Bronchial smooth muscle cell (primary cell): ENCODE results near the gene SPATA18. TPM values are rescaled to one million over a fixed set of nuclear protein-coding genes. Genes with fewer than 3 reads are reported as not detected.

Source experiments
- total RNA-seq: library from RNA; depleted of rRNA; stranded (reverse); fragments of >200 nt; gene quantifications from 2 replicates; pipeline ENCODE4 v1.2.1, GENCODE V29; 2014

SPATA18 gene, protein sequence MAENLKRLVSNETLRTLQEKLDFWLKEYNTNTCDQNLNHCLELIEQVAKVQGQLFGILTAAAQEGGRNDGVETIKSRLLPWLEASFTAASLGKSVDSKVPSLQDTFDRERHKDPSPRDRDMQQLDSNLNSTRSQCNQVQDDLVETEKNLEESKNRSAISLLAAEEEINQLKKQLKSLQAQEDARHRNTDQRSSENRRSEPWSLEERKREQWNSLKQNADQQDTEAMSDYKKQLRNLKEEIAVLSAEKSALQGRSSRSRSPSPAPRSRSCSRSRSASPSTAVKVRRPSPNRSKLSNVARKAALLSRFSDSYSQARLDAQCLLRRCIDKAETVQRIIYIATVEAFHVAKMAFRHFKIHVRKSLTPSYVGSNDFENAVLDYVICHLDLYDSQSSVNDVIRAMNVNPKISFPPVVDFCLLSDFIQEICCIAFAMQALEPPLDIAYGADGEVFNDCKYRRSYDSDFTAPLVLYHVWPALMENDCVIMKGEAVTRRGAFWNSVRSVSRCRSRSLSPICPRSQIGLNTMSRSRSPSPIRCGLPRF
- 17.7 and 22.2 TPM in 2 replicates for total RNA-seq

DNA sequence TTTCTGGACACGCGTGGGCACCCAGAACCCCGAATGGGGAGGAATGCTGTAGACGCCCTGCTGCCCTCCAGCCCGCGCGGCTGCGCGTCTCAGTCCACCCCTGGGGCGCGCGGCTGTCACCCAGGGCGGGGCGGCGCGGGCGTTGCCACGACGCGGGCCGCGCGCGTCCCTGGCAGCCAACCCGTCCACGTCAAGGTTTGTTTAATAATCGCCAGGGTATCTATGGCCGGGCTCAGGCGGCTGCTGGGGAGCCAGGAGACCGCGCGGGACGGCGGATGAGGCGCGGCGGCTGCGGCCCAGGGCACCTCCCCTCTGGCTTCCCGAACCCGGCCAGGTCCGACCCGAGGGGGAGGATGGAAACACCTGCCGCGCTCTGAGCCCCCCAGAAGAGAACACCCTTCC, at the start of gene SPATA18:
SPATA18 (plus strand) TSS at position 92 of the 402 bp plus-strand sequence. CDS start 401 bp downstream, outside the sequence.

DNA sequence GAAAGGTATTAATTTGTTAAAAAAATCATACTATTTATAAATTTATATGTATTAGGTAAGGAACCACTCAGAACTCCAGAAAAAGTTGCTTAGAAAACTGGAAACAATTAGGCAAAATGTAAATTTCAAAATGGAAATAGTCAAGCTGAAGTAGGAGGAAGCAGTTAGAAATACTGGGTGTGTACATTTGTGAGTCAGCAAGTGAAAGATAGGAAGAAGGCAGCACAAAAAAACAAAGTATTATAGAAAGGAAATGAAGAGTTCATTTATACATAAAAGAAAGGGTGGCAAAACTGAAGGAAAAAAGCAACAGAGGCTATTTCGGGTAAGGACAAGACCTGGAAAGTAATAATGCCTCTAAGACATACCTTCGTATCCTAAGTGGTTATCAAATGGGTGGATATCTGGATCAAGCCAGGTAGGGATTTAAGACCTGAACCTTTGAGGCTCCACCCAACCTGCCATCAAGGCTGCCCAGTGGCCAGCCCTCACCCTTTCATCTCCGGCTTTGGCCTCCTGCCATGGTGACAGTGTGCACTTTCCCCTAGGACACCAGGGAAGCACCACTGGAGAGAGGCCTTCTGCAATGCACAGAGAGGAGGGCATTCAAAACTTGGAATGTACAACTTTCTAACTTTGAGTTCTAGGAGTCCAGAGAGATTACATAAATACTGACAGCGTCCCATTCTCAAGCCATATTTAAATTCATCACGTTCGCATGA, 31.0 kb upstream of the SPATA18 start, which contains the start of gene LRRC66:
LRRC66 (minus strand) TSS at position 428 of the 722 bp plus-strand sequence. CDS start 2,750 bp downstream, outside the sequence.

DNA sequence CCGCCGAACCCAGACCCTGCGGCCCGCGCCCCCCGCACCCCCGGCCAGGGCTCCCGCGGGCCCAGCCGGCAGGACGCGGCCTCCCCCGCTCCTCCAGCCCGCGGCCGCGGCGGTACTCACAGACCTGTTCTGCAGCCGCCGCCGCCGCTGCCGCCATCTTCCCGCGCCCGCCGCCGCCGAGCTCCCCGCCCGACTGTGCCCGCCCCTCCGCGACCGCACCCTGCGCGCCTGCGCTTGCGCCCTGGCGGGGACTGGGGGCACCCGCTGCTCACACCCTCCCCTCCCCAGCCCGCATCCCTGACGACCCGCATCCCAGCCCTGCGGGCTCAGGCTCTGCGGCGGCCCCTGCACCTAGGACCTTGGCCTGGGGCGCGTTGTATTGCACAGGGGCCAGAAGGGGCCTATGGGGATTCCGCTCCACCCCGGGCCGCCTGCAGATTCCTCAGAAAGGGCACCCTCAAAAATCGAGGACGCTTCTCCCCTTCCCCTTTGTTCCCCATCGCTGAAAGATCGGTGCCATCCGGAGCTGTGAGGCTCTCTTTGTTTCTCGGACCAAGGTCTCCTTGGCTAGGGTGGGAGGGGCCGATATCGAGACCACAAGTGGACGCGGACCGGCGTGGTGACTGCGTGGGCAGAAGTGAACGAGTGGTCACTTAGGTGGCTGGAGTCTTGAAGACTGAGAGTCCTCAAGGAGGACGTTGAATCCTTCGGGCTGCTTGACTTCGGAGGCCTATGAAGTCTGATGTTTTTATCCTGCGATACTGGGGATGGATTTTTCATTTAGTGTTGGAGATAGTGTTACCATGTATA, 12.8 kb upstream of the SPATA18 start, which contains the start of gene SGCB:
SGCB (minus strand) TSS at position 197 of the 810 bp plus-strand sequence; CDS start at position 157, 40 bp downstream.

Other genes with a start within 250 kb of the SPATA18 start
- gene DCUN1D4, start 208.2 kb upstream of the SPATA18 start, total RNA-seq = 32.8 and 70.7 TPM in 2 replicates
- 0.47 and 0.77 TPM in 2 replicates for gene LRRC66, start 30.9 kb upstream of the SPATA18 start, total RNA-seq
- gene SGCB, start 13.0 kb upstream of the SPATA18 start, total RNA-seq = 26.5 and 27.6 TPM in 2 replicates